ENCODE data around the gene NR1H3. TPM values are rescaled to one million over a fixed set of nuclear protein-coding genes. Genes with fewer than 3 reads are reported as not detected.

Gene NR1H3
- total RNA-seq, 2 experiments from 2014 or later: 6.2 to 14.7 TPM

GRCh38 chr11:47257177-47257516 lies 649 bp upstream of the NR1H3 start:
- Histone ChIP-seq H3K27ac (ENCODE audit: low read depth, low read length, poor library complexity, severe bottlenecking) (no peak overlapping the region), H3K79me2 (ENCODE audit: insufficient read depth, low read depth, low read length) (no peaks in the 10 kb centered on the region), H4K20me1 (ENCODE audit: insufficient read depth, low read length) (no peaks in the 10 kb centered on the region), H3K4me2 (ENCODE audit: low read length) (no peak overlapping the region), H3K36me3 (ENCODE audit: insufficient read depth, low read length) (no peaks in the 10 kb centered on the region), H3K4me1 (ENCODE audit: insufficient read depth, low read length, poor library complexity, severe bottlenecking) (peaks cover 4% of the 10 kb centered on the region), H3K4me3 (ENCODE audit: low read depth, low read length, poor library complexity, severe bottlenecking) (no peak overlapping the region), H3K9me2 (ENCODE audit: insufficient read depth, low read length) (no peaks in the 10 kb centered on the region), H2AFZ (ENCODE audit: low read length) (no peak overlapping the region), H3K9me3 (ENCODE audit: low read length) (no peaks in the 10 kb centered on the region)
- ChIA-PET CTCF (ENCODE audit: unreplicated experiment) (interaction anchor here (0.6 kb wide), 1 partner anchor 197 kb away, joined by 3 read pairs; no protein-coding TSS in a partner anchor), POLR2A (interaction anchor here (0.9 kb wide), 1 partner anchor 9 kb away, joined by 3 read pairs; no protein-coding TSS in a partner anchor)
- DNase-seq (ENCODE audit: low spot score): no peak
- intact Hi-C loops (cut with micrococcal nuclease; ENCODE audit: unreplicated experiment): no loop called here
- BruUV-seq (replicated peaks): no TSS peak
- no peak for TF ChIP-seq EZH2phosphoT487 (IDR thresholded peaks at IDR 0.05; ENCODE audit: borderline replicate concordance, low read depth, low read length)
- TF ChIP-seq, protein P1, sequence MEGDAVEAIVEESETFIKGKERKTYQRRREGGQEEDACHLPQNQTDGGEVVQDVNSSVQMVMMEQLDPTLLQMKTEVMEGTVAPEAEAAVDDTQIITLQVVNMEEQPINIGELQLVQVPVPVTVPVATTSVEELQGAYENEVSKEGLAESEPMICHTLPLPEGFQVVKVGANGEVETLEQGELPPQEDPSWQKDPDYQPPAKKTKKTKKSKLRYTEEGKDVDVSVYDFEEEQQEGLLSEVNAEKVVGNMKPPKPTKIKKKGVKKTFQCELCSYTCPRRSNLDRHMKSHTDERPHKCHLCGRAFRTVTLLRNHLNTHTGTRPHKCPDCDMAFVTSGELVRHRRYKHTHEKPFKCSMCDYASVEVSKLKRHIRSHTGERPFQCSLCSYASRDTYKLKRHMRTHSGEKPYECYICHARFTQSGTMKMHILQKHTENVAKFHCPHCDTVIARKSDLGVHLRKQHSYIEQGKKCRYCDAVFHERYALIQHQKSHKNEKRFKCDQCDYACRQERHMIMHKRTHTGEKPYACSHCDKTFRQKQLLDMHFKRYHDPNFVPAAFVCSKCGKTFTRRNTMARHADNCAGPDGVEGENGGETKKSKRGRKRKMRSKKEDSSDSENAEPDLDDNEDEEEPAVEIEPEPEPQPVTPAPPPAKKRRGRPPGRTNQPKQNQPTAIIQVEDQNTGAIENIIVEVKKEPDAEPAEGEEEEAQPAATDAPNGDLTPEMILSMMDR (conservative IDR thresholded peaks at IDR 0.05; ENCODE audit: low read length): no peak

DNA sequence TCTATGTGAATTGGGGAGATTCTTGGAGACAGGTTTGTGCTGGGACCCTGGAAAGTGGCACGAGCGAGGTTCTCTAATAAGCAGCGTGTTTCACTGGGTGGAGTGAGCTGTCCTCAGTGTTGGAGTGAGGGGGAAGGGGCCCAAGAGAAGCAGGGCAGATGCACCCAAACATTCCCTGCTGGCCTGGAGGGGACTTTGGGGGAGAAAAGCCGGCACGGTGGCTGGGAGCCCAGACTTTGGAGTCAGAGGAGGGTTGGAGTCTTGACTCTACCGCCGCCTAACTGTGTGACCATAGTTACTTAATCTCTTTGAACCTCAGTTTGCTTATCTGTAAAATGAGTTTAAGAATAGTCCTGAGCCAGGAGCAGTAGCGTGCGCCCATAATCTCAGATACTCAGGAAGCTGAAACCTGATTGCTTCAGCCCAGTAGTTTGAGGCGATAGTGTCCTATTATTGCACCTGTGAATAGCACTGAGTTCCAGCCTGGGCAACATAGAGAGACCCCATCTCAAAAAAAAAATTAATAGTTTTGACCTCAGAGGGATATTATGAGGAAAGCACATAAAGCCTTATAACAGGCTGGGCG lies 614 bp downstream of the NR1H3 start:
- no peak overlapping the region for H3K4me2 ChIP-seq (ENCODE audit: low read length)
- no peak overlapping the region for H3K27ac ChIP-seq (ENCODE audit: low read depth, low read length, poor library complexity, severe bottlenecking)
- no peaks in the 10 kb centered on the region for H3K9me3 ChIP-seq (ENCODE audit: low read length)
- TF ChIP-seq, protein P1 (conservative IDR thresholded peaks at IDR 0.05; ENCODE audit: low read length): no peak
- TF ChIP-seq EZH2phosphoT487 (IDR thresholded peaks at IDR 0.05; ENCODE audit: borderline replicate concordance, low read depth, low read length): no peak
- H3K9me2 ChIP-seq (ENCODE audit: insufficient read depth, low read length): no peaks in the 10 kb centered on the region
- H2AFZ ChIP-seq (ENCODE audit: low read length): no peak overlapping the region
- intact Hi-C loops (cut with micrococcal nuclease; ENCODE audit: unreplicated experiment): no loop called here
- no peak for DNase-seq (ENCODE audit: low spot score)
- POLR2A ChIA-PET: interaction anchor here (0.8 to 2.2 kb wide), 2 partner anchors 9 to 10 kb away, joined by 4 to 13 read pairs; partner anchors contain the start of gene ACP2
- H3K4me3 ChIP-seq (ENCODE audit: low read depth, low read length, poor library complexity, severe bottlenecking): no peak overlapping the region
- CTCF ChIA-PET (ENCODE audit: unreplicated experiment): interaction anchor here (0.5 to 1.7 kb wide), 3 partner anchors 9 to 196 kb away, joined by 5 to 28 read pairs (median 7); partner anchors contain the start of gene ARFGAP2
- H3K79me2 ChIP-seq (ENCODE audit: insufficient read depth, low read depth, low read length): no peaks in the 10 kb centered on the region
- H3K36me3 ChIP-seq (ENCODE audit: insufficient read depth, low read length): no peaks in the 10 kb centered on the region
- no TSS peak for BruUV-seq (replicated peaks)
- H4K20me1 ChIP-seq (ENCODE audit: insufficient read depth, low read length): no peaks in the 10 kb centered on the region
- H3K4me1 ChIP-seq (ENCODE audit: insufficient read depth, low read length, poor library complexity, severe bottlenecking): peaks cover 4% of the 10 kb centered on the region

Measured in OCI-LY7 (cell line).